ENCODE results near the gene UBQLN4. TPM values are rescaled to one million over a fixed set of nuclear protein-coding genes. Genes with fewer than 3 reads are reported as not detected.

The UBQLN4 gene
- total and polyA plus RNA-seq, 9 of the 15 experiments (the other 6 are each of a cell fraction or from before 2014, with no cell fraction given): 13.5 to 65.5 (median 37.0) TPM

GRCh38 chr1:156025876-156026275 is 27.7 kb downstream of the UBQLN4 start (continued):
- TF ChIP-seq ZNF280A (IDR thresholded peaks at IDR 0.05; ENCODE audit: low read depth, partially characterized antibody): no peak
- TF ChIP-seq RB1 (IDR thresholded peaks at IDR 0.05; ENCODE audit: low read depth): peak; percentile 30; the same call in 1 of the 2 replicates
- peak; percentile 53; the same call in 1 of the 2 replicates for TF ChIP-seq ZBTB7A (IDR thresholded peaks at IDR 0.05; ENCODE audit: borderline replicate concordance, control insufficient read depth, low read depth, low read length)
- no peak for TF ChIP-seq PCBP2 (IDR thresholded peaks at IDR 0.05; ENCODE audit: low read depth, low read length, poor library complexity, severe bottlenecking)
- no peak for TF ChIP-seq ZNF717 (CRISPR knock-in tag; IDR thresholded peaks at IDR 0.05)
- TF ChIP-seq ZFPM2 (CRISPR knock-in tag; IDR thresholded peaks at IDR 0.05): no peak
- no peak for TF ChIP-seq ZNF695 (CRISPR knock-in tag; IDR thresholded peaks at IDR 0.05)
- TF ChIP-seq ZNF408 (CRISPR knock-in tag; IDR thresholded peaks at IDR 0.05; ENCODE audit: low read depth): no peak
- no peak for TF ChIP-seq IFI16 (CRISPR knock-in tag; IDR thresholded peaks at IDR 0.05)
- TF ChIP-seq ZNF24 (IDR thresholded peaks at IDR 0.05): 0 out of 2 replicates have a peak, but pooled peaks have one; percentile 9
- TF ChIP-seq CAMTA2 (CRISPR knock-in tag; conservative IDR thresholded peaks at IDR 0.05): no peak
- no peak for TF ChIP-seq PHF21A (IDR thresholded peaks at IDR 0.05; ENCODE audit: borderline replicate concordance, low read depth)
